CD4-positive, alpha-beta memory T cell (primary cell): Measurements from ENCODE around the gene WDR90. TPM values are rescaled to one million over a fixed set of nuclear protein-coding genes. Genes with fewer than 3 reads are reported as not detected.

ENCODE experiments used
- CTCF ChIA-PET: fragments of 350-600 bp; sonication (Branson Sonifier 250); formaldehyde crosslinking; loops from one replicate; lab custom pipeline; 2021; ENCODE audit warnings: inconsistent platforms; ENCODE audit not compliant: partially characterized antibody; lab: Charles Lee
- POLR2A ChIA-PET: fragments of 350-600 bp; sonication (Branson Sonifier 250); formaldehyde crosslinking; loops from one replicate; lab custom pipeline; 2021; ENCODE audit not compliant: partially characterized antibody; lab: Charles Lee
- DNase-seq, 5 donors: peaks; one replicate each; pipeline versions ENCODE4 v3.0.0 to v3.0.0-alpha.2; 2020 to 2022; ENCODE audit warnings: mixed read lengths in 1 of 5
- H3K27ac ChIP-seq: one replicate; pipeline ENCODE4 v1.7.0; 2013; ENCODE audit warnings: low read depth, low read length
- H3K27me3 ChIP-seq: 2 replicates; pipeline ENCODE4 v1.7.0; 2013; ENCODE audit warnings: mild to moderate bottlenecking, low read length, moderate library complexity; ENCODE audit not compliant: insufficient read depth
- H3K36me3 ChIP-seq: 2 replicates; pipeline ENCODE4 v1.7.0; 2013; ENCODE audit warnings: mild to moderate bottlenecking, low read length, moderate library complexity; ENCODE audit not compliant: insufficient read depth
- H3K4me1 ChIP-seq: 2 replicates; pipeline ENCODE4 v1.7.0; 2013; ENCODE audit warnings: mild to moderate bottlenecking, low read length, moderate library complexity; ENCODE audit not compliant: insufficient read depth
- H3K4me3 ChIP-seq, 2 donors: one replicate each; pipeline ENCODE4 v1.7.0; 2013; ENCODE audit warnings: low read length in 2 of 2, mild to moderate bottlenecking in 1 of 2
- H3K9me3 ChIP-seq, 2 donors: one replicate each; pipeline ENCODE4 v1.7.0; 2013; ENCODE audit warnings: low read length in 2 of 2, control low read depth in 1 of 2; ENCODE audit not compliant: control insufficient read depth in 1 of 2
- H3K27ac Mint-ChIP-seq, 7 donors: one replicate each; pipeline ENCODE4 v1.8.0; 2020 to 2021; ENCODE audit warnings: mixed read lengths in 7 of 7, mild to moderate bottlenecking in 6 of 7, inconsistent platforms in 3 of 7, moderate library complexity in 3 of 7
- H3K27me3 Mint-ChIP-seq, 2 donors: one replicate each; pipeline ENCODE4 v1.8.0; 2020 to 2021; ENCODE audit warnings: mixed read lengths in 2 of 2
- H3K36me3 Mint-ChIP-seq, 2 donors: one replicate each; pipeline ENCODE4 v1.8.0; 2020 to 2021; ENCODE audit warnings: mixed read lengths in 2 of 2, inconsistent platforms in 1 of 2, mild to moderate bottlenecking in 1 of 2
- H3K4me1 Mint-ChIP-seq, 4 donors: one replicate each; pipeline ENCODE4 v1.8.0; 2020 to 2021; ENCODE audit warnings: mixed read lengths in 4 of 4, mild to moderate bottlenecking in 1 of 4
- H3K4me3 Mint-ChIP-seq, 8 donors: one replicate each; pipeline ENCODE4 v1.8.0; 2020 to 2021; ENCODE audit warnings: mixed read lengths in 8 of 8, mild to moderate bottlenecking in 7 of 8, moderate library complexity in 6 of 8, inconsistent platforms in 3 of 8
- H3K9me3 Mint-ChIP-seq, 8 donors: one replicate each; pipeline ENCODE4 v1.8.0; 2020 to 2021; ENCODE audit warnings: mixed read lengths in 8 of 8, mild to moderate bottlenecking in 5 of 8, inconsistent platforms in 3 of 8, moderate library complexity in 1 of 8
- intact Hi-C: fragments of 100-400 bp; cut with micrococcal nuclease; formaldehyde crosslinking; loops from one replicate; pipeline ENCODE4 v1.15.1; 2023
- polyA plus RNA-seq, 2 donors: library from polyadenylated mRNA; unstranded; fragments of 300-500 nt; fragmentation: Illumina TruSeq; gene quantifications; one replicate each; pipeline ENCODE4 v1.2.3, GENCODE V29; 2021
- total RNA-seq, 2 experiments: library from RNA; stranded (reverse); gene quantifications; one replicate each; pipeline ENCODE4 v1.2.3, GENCODE V29; 2021

Gene WDR90
- total and polyA plus RNA-seq, 4 experiments from 2014 or later = 0.96 to 19.7 (median 9.9) TPM

DNA sequence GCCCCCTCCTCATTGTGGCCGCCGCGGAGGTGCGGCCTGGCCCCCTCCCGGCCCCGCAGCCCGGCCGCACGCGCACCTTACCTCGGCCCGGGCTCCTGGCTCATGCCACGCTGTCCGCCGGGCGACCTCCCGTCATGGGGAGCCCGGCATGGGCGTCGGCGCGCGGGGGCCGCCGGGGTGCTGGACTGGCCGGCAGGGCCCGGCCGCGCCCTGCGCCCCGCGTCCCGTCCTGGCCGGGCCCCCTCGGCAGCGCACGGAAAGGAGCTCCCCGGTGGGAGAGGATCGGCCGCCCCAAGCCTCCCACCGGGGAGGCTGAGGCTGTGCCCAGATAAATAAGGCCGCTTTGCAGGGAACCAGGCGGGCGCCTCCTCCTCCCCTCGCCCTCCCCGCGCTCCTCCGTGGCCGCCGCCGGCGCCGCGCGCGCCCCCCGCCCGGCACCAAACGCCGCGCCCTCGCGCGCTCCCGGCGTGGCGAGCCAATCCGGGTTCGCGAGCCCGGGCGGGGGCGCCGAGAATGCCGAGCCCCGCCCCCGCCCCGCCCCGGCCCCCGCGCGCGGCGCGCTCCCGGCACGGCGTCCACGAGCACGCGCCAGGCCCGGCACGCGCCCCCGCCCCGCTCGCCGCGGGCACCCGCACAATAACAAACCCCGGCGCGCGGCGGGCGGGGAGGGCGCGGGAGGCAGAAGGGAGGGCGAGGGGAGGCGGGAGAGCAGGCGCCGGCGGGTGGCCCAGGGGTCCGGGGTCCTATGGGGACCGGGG is 56.4 kb downstream of the WDR90 start, which contains the start of gene FBXL16:
Gene FBXL16 (minus strand): TSS at position 371 of the 758 bp plus-strand sequence. CDS start 8,396 bp downstream, outside the sequence.
- POLR2A ChIA-PET = interaction anchor here (1.0 to 2.4 kb wide), 2 partner anchors 10 to 16 kb away, joined by 3 to 14 read pairs; no protein-coding TSS in a partner anchor
- no peak within 1 kb of the TSS for H3K27ac ChIP-seq
- DNase-seq = no peak
- no peaks in the 10 kb centered on the region for H3K36me3 ChIP-seq
- no peak within 1 kb of the TSS for H3K4me3 ChIP-seq
- Mint-ChIP-seq H3K4me3 (peak within 1 kb of the TSS in 5 of 8 donors; percentile 52 to 66 (median 59)), H3K4me1 (peaks cover 0 to 14% (median 4%) of the 10 kb centered on the region in 4 donors), H3K27ac (no peak within 1 kb of the TSS), H3K9me3 (peaks cover 0 to 1% (median 0%) of the 10 kb centered on the region in 8 donors), H3K27me3 (peaks cover 28 to 40% of the 10 kb centered on the region in 2 donors), H3K36me3 (no peaks in the 10 kb centered on the region)
- H3K4me1 ChIP-seq = peaks cover 12% of the 10 kb centered on the region
- CTCF ChIA-PET = no interaction called here
- intact Hi-C loops = no loop called here
- H3K9me3 ChIP-seq = no peaks in the 10 kb centered on the region
- H3K27me3 ChIP-seq = peaks cover 51% of the 10 kb centered on the region

- intact Hi-C loops = no loop called here
- ChIA-PET POLR2A (interaction anchor here (1.1 to 1.5 kb wide), 2 partner anchors 11 to 13 kb away, joined by 3 to 8 read pairs; no protein-coding TSS in a partner anchor), CTCF (interaction anchor here (1.0 to 1.3 kb wide), 3 partner anchors 9 to 26 kb away, joined by 3 to 4 read pairs (median 3); no protein-coding TSS in a partner anchor)
- Mint-ChIP-seq H3K9me3 (peaks cover 0 to 1% (median 0%) of the 10 kb centered on the region in 8 donors), H3K4me1 (peaks cover 0 to 14% (median 4%) of the 10 kb centered on the region in 4 donors), H3K36me3 (no peaks in the 10 kb centered on the region), H3K27me3 (peaks cover 28 to 40% of the 10 kb centered on the region in 2 donors), H3K27ac (no peak overlapping the region), H3K4me3 (peak overlapping the region in 5 of 8 donors; percentile 52 to 66 (median 59))
- no peak overlapping the region for H3K4me3 ChIP-seq
- no peaks in the 10 kb centered on the region for H3K9me3 ChIP-seq
- H3K36me3 ChIP-seq = no peaks in the 10 kb centered on the region
- peaks cover 4% of the 10 kb centered on the region for H3K4me1 ChIP-seq
- no peak for DNase-seq
- H3K27me3 ChIP-seq = peaks cover 56% of the 10 kb centered on the region
- H3K27ac ChIP-seq = no peak overlapping the region
These were observed 57.3 kb downstream of the WDR90 start for GRCh38 chr16:706189-707061.

DNA sequence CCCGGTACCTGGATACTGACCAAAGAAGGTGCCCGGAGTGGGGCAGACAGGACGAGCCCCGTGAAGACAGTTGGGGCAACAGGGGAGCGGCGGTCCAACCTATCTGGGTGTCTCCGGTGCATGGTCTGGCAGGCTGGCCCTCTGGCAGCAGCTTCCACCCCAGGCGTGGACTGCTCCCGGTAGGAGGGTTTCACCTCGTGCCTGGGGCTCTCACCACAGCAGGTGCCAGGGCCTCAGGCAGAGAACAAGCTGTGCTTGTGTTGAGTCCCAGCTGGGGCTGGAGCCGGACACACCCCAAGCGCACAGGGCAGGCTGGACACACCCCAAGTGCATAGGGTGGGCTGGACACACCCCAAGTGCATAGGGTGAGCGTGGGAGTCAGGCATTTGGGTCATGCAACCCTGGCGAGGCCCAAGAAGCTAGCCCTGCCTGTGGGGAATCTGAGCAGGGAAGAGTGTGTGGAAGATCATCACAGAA is 57.9 kb downstream of the WDR90 start:
- POLR2A ChIA-PET = interaction anchor here (0.8 to 1.5 kb wide), 4 partner anchors 8 to 81 kb away, joined by 3 to 8 read pairs (median 4); partner anchors contain the start of genes CHTF18 and RPUSD1

DNA sequence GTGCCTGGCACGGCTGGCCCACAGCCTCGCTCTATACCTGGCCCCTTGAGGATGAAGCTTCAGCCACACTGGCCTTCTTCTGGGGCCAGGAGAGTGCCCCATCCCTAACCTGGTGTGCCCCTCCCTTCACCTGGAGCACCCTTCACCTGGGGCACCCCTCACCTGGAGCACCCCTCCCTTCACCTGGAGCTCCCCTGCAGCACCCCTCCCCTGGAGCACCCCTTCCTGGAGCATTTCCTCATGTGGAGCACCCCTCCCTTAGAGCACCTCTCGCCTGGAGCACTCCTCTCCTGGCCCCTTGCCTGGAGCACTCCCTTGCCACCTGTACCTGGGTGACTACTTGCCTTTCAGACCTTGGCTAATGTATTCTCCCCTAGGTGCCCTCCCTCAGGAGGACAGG is 58.9 kb downstream of the WDR90 start:
- DNase-seq = no peak
- no peak overlapping the region for H3K27ac ChIP-seq
- no peaks in the 10 kb centered on the region for H3K36me3 ChIP-seq
- ChIA-PET CTCF (interaction anchor here (0.9 kb wide), 1 partner anchor 12 kb away, joined by 4 read pairs; no protein-coding TSS in a partner anchor), POLR2A (interaction anchor here (0.6 to 1.0 kb wide), 3 partner anchors 9 to 80 kb away, joined by 3 to 5 read pairs (median 3); partner anchors contain the start of genes CHTF18 and RPUSD1)
- Mint-ChIP-seq H3K9me3 (no peaks in the 10 kb centered on the region), H3K27me3 (peaks cover 20 to 38% of the 10 kb centered on the region in 2 donors), H3K27ac (peak overlapping the region in 1 of 7 donors; percentile 42), H3K36me3 (no peaks in the 10 kb centered on the region), H3K4me1 (peaks cover 0 to 13% (median 6%) of the 10 kb centered on the region in 4 donors), H3K4me3 (peak overlapping the region in 1 of 8 donors; percentile 43)
- intact Hi-C loops = no loop called here
- H3K4me3 ChIP-seq = no peak overlapping the region
- H3K4me1 ChIP-seq = no peaks in the 10 kb centered on the region
- no peaks in the 10 kb centered on the region for H3K9me3 ChIP-seq
- H3K27me3 ChIP-seq = peaks cover 56% of the 10 kb centered on the region

More for the DNA sequence above, 57.9 kb downstream of the WDR90 start:
- no peaks in the 10 kb centered on the region for H3K36me3 Mint-ChIP-seq
- no peaks in the 10 kb centered on the region for H3K4me1 ChIP-seq
- H3K9me3 ChIP-seq = no peaks in the 10 kb centered on the region
- H3K9me3 Mint-ChIP-seq = peaks cover 0 to 1% (median 0%) of the 10 kb centered on the region in 8 donors
- intact Hi-C loops = no loop called here
- H3K36me3 ChIP-seq = no peaks in the 10 kb centered on the region
- H3K4me3 ChIP-seq = no peak overlapping the region
- H3K27ac ChIP-seq = no peak overlapping the region
- CTCF ChIA-PET = interaction anchor here (0.9 to 1.3 kb wide), 4 partner anchors 9 to 26 kb away, joined by 3 to 4 read pairs (median 4); no protein-coding TSS in a partner anchor
- H3K27me3 ChIP-seq = peaks cover 56% of the 10 kb centered on the region
- no peak overlapping the region for H3K27ac Mint-ChIP-seq
- H3K4me3 Mint-ChIP-seq = peak overlapping the region in 1 of 8 donors; percentile 38
- no peak for DNase-seq
- H3K27me3 Mint-ChIP-seq = peaks cover 28 to 40% of the 10 kb centered on the region in 2 donors
- peaks cover 0 to 12% (median 4%) of the 10 kb centered on the region in 4 donors for H3K4me1 Mint-ChIP-seq

DNA sequence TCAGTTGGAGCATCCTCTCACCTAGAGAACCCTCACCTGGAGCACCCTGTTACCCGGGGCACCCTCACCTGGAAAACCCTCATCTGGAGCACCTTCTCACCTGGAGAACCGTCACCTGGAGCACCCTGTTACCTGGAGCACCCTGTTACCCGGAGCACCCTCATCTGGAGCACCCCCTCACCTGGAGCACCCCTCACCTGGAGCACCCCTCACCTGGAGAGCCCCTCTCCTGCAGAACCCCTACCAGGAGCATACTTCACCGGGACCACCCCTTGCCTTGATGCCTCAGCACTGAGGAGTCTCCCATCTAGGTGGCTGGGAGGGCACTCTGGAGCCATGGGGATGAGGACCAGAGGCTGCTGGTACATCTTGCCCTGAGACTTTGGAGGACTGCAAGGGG is 59.8 kb downstream of the WDR90 start:
- no peak for DNase-seq
- no peaks in the 10 kb centered on the region for H3K9me3 Mint-ChIP-seq
- H3K36me3 Mint-ChIP-seq = no peaks in the 10 kb centered on the region
- no peak overlapping the region for H3K4me3 ChIP-seq
- H3K4me1 Mint-ChIP-seq = peaks cover 0 to 13% (median 6%) of the 10 kb centered on the region in 4 donors
- H3K4me1 ChIP-seq = no peaks in the 10 kb centered on the region
- intact Hi-C loops = no loop called here
- no peaks in the 10 kb centered on the region for H3K36me3 ChIP-seq
- peaks cover 48% of the 10 kb centered on the region for H3K27me3 ChIP-seq
- ChIA-PET POLR2A (interaction anchor here (1.4 kb wide), 1 partner anchor 13 kb away, joined by 4 read pairs; no protein-coding TSS in a partner anchor), CTCF (no interaction called here)
- H3K9me3 ChIP-seq = no peaks in the 10 kb centered on the region
- no peak overlapping the region for H3K27ac ChIP-seq
- peaks cover 19 to 36% of the 10 kb centered on the region in 2 donors for H3K27me3 Mint-ChIP-seq
- no peak overlapping the region for H3K4me3 Mint-ChIP-seq
- no peak overlapping the region for H3K27ac Mint-ChIP-seq

GRCh38 chr16:709566-710499 is 60.7 kb downstream of the WDR90 start:
- Histone ChIP-seq H3K36me3 (no peaks in the 10 kb centered on the region), H3K27me3 (peaks cover 39% of the 10 kb centered on the region), H3K9me3 (no peaks in the 10 kb centered on the region), H3K27ac (no peak overlapping the region), H3K4me1 (peaks cover 6% of the 10 kb centered on the region), H3K4me3 (no peak overlapping the region)
- ChIA-PET CTCF (interaction anchor here (0.7 to 6.0 kb wide), 4 partner anchors 10 to 76 kb away, joined by 3 to 84 read pairs (median 5); partner anchors contain the start of genes CHTF18, CIAO3 and RPUSD1), POLR2A (interaction anchor here (0.6 to 9.0 kb wide), 4 partner anchors 11 to 26 kb away, joined by 3 to 71 read pairs (median 4); partner anchors contain the start of genes ANTKMT, CCDC78 and HAGHL)
- intact Hi-C loops = no loop called here
- H3K27ac Mint-ChIP-seq = no peak overlapping the region
- no peaks in the 10 kb centered on the region for H3K9me3 Mint-ChIP-seq
- H3K27me3 Mint-ChIP-seq = peaks cover 19 to 36% of the 10 kb centered on the region in 2 donors
- H3K4me1 Mint-ChIP-seq = peaks cover 0 to 13% (median 6%) of the 10 kb centered on the region in 4 donors
- no peak for DNase-seq
- no peaks in the 10 kb centered on the region for H3K36me3 Mint-ChIP-seq
- no peak overlapping the region for H3K4me3 Mint-ChIP-seq
